Suprapubic skin (tissue), 4 donors: ENCODE data around the gene NDUFAF2.

ENCODE experiments used
- EP300 ChIP-seq: sonication (generic); formaldehyde crosslinking; IDR thresholded peaks from one replicate; pipeline ENCODE4 v1.6.1; 2017; ENCODE audit warnings: antibody characterized with exemption
- POLR2A ChIP-seq, 2 donors: fragments of 450-650 bp; IDR thresholded peaks; one replicate each; pipeline ENCODE4 v1.6.1; 2017; ENCODE audit warnings: antibody characterized with exemption in 2 of 2, mild to moderate bottlenecking in 2 of 2, moderate library complexity in 2 of 2
- POLR2AphosphoS5 ChIP-seq, 3 donors: sonication (generic); formaldehyde crosslinking; IDR thresholded peaks; one replicate each; pipeline ENCODE4 v1.6.1; 2017; ENCODE audit warnings: antibody characterized with exemption in 3 of 3
- TF ChIP-seq, protein P1 (sequence below), 2 donors: fragments of 200-600 bp in 1 of 2; fragments of 450-650 bp in 1 of 2; sonication (generic) in 1 of 2; IDR thresholded peaks; one replicate each; pipeline ENCODE4 v1.5.1; 2016 to 2019; ENCODE audit warnings: antibody characterized with exemption in 2 of 2, mild to moderate bottlenecking in 1 of 2, moderate library complexity in 1 of 2

GRCh38 chr5:61142811-61143210 lies 197.8 kb downstream of the NDUFAF2 start:
- TF ChIP-seq, protein P1, sequence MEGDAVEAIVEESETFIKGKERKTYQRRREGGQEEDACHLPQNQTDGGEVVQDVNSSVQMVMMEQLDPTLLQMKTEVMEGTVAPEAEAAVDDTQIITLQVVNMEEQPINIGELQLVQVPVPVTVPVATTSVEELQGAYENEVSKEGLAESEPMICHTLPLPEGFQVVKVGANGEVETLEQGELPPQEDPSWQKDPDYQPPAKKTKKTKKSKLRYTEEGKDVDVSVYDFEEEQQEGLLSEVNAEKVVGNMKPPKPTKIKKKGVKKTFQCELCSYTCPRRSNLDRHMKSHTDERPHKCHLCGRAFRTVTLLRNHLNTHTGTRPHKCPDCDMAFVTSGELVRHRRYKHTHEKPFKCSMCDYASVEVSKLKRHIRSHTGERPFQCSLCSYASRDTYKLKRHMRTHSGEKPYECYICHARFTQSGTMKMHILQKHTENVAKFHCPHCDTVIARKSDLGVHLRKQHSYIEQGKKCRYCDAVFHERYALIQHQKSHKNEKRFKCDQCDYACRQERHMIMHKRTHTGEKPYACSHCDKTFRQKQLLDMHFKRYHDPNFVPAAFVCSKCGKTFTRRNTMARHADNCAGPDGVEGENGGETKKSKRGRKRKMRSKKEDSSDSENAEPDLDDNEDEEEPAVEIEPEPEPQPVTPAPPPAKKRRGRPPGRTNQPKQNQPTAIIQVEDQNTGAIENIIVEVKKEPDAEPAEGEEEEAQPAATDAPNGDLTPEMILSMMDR (IDR thresholded peaks at IDR 0.05) = no peak
- TF ChIP-seq POLR2A (IDR thresholded peaks at IDR 0.05) (no peak), EP300 (no peak), POLR2AphosphoS5 (IDR thresholded peaks at IDR 0.05) (no peak)
